Heart right ventricle (tissue), 16 donors: ENCODE measurements around the gene MAPT. TPM values are rescaled to one million over a fixed set of nuclear protein-coding genes. Genes with fewer than 3 reads are reported as not detected.
A peak's percentile ranks its signal among the peaks of the same experiment; 100 is the strongest.

Source experiments
- ATAC-seq, 8 donors: fragments of 200-7000 bp; cut with Tn5 transposase; one replicate each; pipeline ENCODE4 v1.9.1; 2020; ENCODE audit warnings: mild to moderate bottlenecking in 8 of 8, moderate library complexity in 8 of 8, moderate number of reproducible peaks in 1 of 8
- DNase-seq, 2 donors: peaks; one replicate each; pipeline ENCODE4 v3.0.0-alpha.2; 2020
- H3K27ac ChIP-seq, 10 donors: fragments of 200-600 bp; sonication (generic) in 2 of 10; one replicate each; pipeline versions ENCODE4 v1.5.0 to v1.8.0; 2020 to 2022; ENCODE audit warnings: mild to moderate bottlenecking in 3 of 10
- H3K27me3 ChIP-seq, 7 donors: fragments of 200-600 bp; one replicate each; pipeline ENCODE4 v1.8.0; 2021 to 2022; ENCODE audit warnings: mild to moderate bottlenecking in 2 of 7
- H3K36me3 ChIP-seq, 9 donors: fragments of 200-600 bp; sonication (generic) in 1 of 9; one replicate each; pipeline versions ENCODE4 v1.5.0 to v1.8.0; 2020 to 2022; ENCODE audit warnings: mild to moderate bottlenecking in 2 of 9
- H3K4me1 ChIP-seq, 9 donors: fragments of 200-600 bp; sonication (generic) in 1 of 9; one replicate each; pipeline versions ENCODE4 v1.5.0 to v1.8.0; 2020 to 2022; ENCODE audit warnings: mild to moderate bottlenecking in 4 of 9
- H3K4me3 ChIP-seq, 10 donors: fragments of 200-600 bp; sonication (generic) in 2 of 10; one replicate each; pipeline versions ENCODE4 v1.5.0 to v1.8.0; 2020 to 2022; ENCODE audit warnings: mild to moderate bottlenecking in 7 of 10, moderate library complexity in 2 of 10
- H3K9me3 ChIP-seq, 11 donors: fragments of 200-600 bp in 10 of 11; sonication (generic) in 2 of 11; one replicate each; pipeline versions ENCODE4 v1.5.0 to v1.8.0; 2013 to 2022; ENCODE audit warnings: mild to moderate bottlenecking in 2 of 11, control low read depth in 1 of 11, moderate library complexity in 1 of 11
- CTCF ChIP-seq, 9 donors: fragments of 200-600 bp; sonication (generic) in 2 of 9; IDR thresholded peaks; one replicate each; pipeline versions ENCODE4 v1.5.0 to v1.8.0; 2021 to 2022; ENCODE audit warnings: antibody characterized with exemption in 9 of 9, mild to moderate bottlenecking in 5 of 9, moderate library complexity in 1 of 9
- WGBS, 2 donors: extraction: QIAGEN DNeasy Blood & Tissue Kit; methylation state at CpG; one replicate each; pipeline ENCODE4 v1.1.7; 2013; ENCODE audit warnings: inconsistent platforms in 1 of 2; 5-methylcytosine and 5-hydroxymethylcytosine counted together
- intact Hi-C, 10 donors: fragments of 100-400 bp; cut with DNase I; formaldehyde crosslinking; loops; one replicate each; pipeline versions ENCODE4 v1.11.1 to v1.14.2; 2022
- polyA plus RNA-seq, 2 donors: library from polyadenylated mRNA; stranded (reverse); fragments of 200-250 nt; gene quantifications; one replicate each; pipeline ENCODE4 v1.2.3, GENCODE V29; 2013
- total RNA-seq, 10 donors: library from RNA; stranded (reverse); fragmentation: NEBNext Ultra II Directional in 3 of 10; extraction: Animal tissue kit (Norgen Biotek cat#: 25700) in 3 of 10; gene quantifications; one replicate each; pipeline versions ENCODE4 v1.2.1 to v1.2.4, GENCODE V29; 2021 to 2023
- donor health status: Arrhythmogenic right ventricular cardiomyopathy.
- donor health status: ischemic (EF 13 %, LVEDD 7.1; RV severe dilation, severe dysfunction).
- donor health status: healthy with polysubstance abuse.
- donor health status: DM: no; HTN: yes; CAD: no.
- donor health status: DM: no; HTN: no; CAD: no.
- donor health status: ischemic (EF 25% LVEDD 6.9; RV normal size, moderate dysfunction).
- donor health status: ischemic (EF 25% LVEDD 5.7; RV mildly dilated, moderate dysfunction).
- donor health status: healthy.
- donor health status: DM: yes; HTN: yes; CAD: no.
- donor health status: Ischemic cardiomyopathy.
- donor health status: ischemic (EF 35%, LVEDD 5.7; RV mildly dilated, moderate dysfunction).
- donor health status: nonischemic (EF 11% LVEDD 7.7; RV severe dilation, severe dysfunction).
- donor health status: DM: yes; HTN: yes; CAD: no.
- donor health status: PGD.
- donor health status: ischemic (EF 29% LVEDD 5.4; RV normal size, mild dysfunction).
- donor health status: nonischemic (EF 23%, LVEDD 6.1; RV moderate dilation, normal function).

MAPT gene
- total and polyA plus RNA-seq, 12 donors, result 0.90 to 63.3 (median 32.5) TPM

GRCh38 chr17:46063241-46063640 is 168.9 kb downstream of the MAPT start:
- ATAC-seq (peak in 1 of 8 donors; percentile 13), DNase-seq (no peak)
- Histone ChIP-seq H3K27me3 (no peaks in the 10 kb centered on the region), H3K4me3 (no peak overlapping the region), H3K9me3 (no peaks in the 10 kb centered on the region), H3K36me3 (peaks cover 0 to 96% (median 21%) of the 10 kb centered on the region in 9 donors), H3K27ac (no peak overlapping the region), H3K4me1 (peaks cover 0 to 23% (median 6%) of the 10 kb centered on the region in 9 donors)
- intact Hi-C loops, result loop anchor here in 1 of 10 donors (10.0 kb wide), 1 partner anchor 52 kb away; no protein-coding TSS in a partner anchor
- TF ChIP-seq CTCF (IDR thresholded peaks at IDR 0.05), result no peak
- 46 to 48% methylated on average over 2 of the region's 2 CpGs for WGBS, 2 donors

GRCh38 chr17:46064460-46064859 is 170.1 kb downstream of the MAPT start:
- H3K27ac ChIP-seq, result no peak overlapping the region
- no peaks in the 10 kb centered on the region for H3K27me3 ChIP-seq
- intact Hi-C loops, result loop anchor here in 1 of 10 donors (10.0 kb wide), 1 partner anchor 50 kb away; no protein-coding TSS in a partner anchor
- H3K4me3 ChIP-seq, result no peak overlapping the region
- H3K9me3 ChIP-seq, result no peaks in the 10 kb centered on the region
- DNase-seq, result no peak
- no peak for ATAC-seq
- WGBS, 2 donors, result 82 to 97% methylated on average over 1 of the region's 1 CpG
- H3K4me1 ChIP-seq, result peaks cover 0 to 15% (median 6%) of the 10 kb centered on the region in 9 donors
- peaks cover 0 to 89% (median 21%) of the 10 kb centered on the region in 9 donors for H3K36me3 ChIP-seq
- no peak for TF ChIP-seq CTCF (IDR thresholded peaks at IDR 0.05)

- DNase-seq (no peak), ATAC-seq (no peak)
- Histone ChIP-seq H3K4me1 (peaks cover 0 to 37% (median 17%) of the 10 kb centered on the region in 9 donors), H3K4me3 (no peak overlapping the region), H3K9me3 (no peaks in the 10 kb centered on the region), H3K36me3 (peaks cover 0 to 30% (median 2%) of the 10 kb centered on the region in 9 donors), H3K27ac (no peak overlapping the region), H3K27me3 (no peaks in the 10 kb centered on the region)
- WGBS, 2 donors, result 87 to 91% methylated on average over 5 of the region's 5 CpGs
- TF ChIP-seq CTCF (IDR thresholded peaks at IDR 0.05), result no peak
- intact Hi-C loops, result no loop called here
Observed at GRCh38 chr17:46071796-46072195, 177.4 kb downstream of the MAPT start.

DNA sequence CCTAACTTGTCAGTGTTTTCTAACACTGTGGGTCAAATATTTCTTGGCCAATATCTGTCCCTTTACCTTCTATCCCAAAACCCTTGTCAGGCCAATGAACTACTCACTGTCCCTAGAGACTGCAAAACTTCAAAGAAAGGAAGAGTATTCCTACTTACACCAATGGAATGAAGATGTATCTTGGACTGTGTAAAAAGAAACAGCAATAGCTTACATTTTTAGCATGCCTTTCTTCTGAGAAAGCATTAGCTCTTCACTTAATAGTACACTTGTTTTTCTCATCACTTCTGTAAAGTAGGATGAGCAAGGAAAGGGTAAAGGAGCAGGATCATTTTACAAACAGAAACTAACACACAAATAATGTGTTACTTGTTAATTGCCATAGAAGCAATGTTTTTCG is 178.6 kb downstream of the MAPT start:
- Histone ChIP-seq H3K36me3 (peaks cover 0 to 22% (median 0%) of the 10 kb centered on the region in 9 donors), H3K27me3 (no peaks in the 10 kb centered on the region), H3K27ac (no peak overlapping the region), H3K4me1 (peaks cover 0 to 37% (median 17%) of the 10 kb centered on the region in 9 donors), H3K4me3 (no peak overlapping the region), H3K9me3 (no peaks in the 10 kb centered on the region)
- no peak for DNase-seq
- 89 to 90% methylated on average over 1 of the region's 1 CpG for WGBS, 2 donors
- ATAC-seq, result no peak
- no peak for TF ChIP-seq CTCF (IDR thresholded peaks at IDR 0.05)
- intact Hi-C loops, result no loop called here
